B cell (primary cell): ENCODE results near the gene ZSWIM6. TPM values are rescaled to one million over a fixed set of nuclear protein-coding genes. Genes with fewer than 3 reads are reported as not detected.
A peak's percentile ranks its signal among the peaks of the same experiment; 100 is the strongest.

ENCODE experiments used
- ATAC-seq: fragments of 200-7000 bp; cut with Tn5 transposase; one replicate; pipeline ENCODE4 v1.10.0; 2021; ENCODE audit warnings: low read depth, mild to moderate bottlenecking, moderate number of reproducible peaks, moderate library complexity
- CTCF ChIA-PET: fragments of 350-600 bp; sonication (Branson Sonifier 250); formaldehyde crosslinking; loops from one replicate; lab custom pipeline; 2021; ENCODE audit warnings: antibody characterized with exemption, inconsistent platforms; lab: Charles Lee
- POLR2A ChIA-PET: fragments of 350-600 bp; sonication (Branson Sonifier 250); formaldehyde crosslinking; loops from one replicate; lab custom pipeline; 2021; ENCODE audit warnings: antibody characterized with exemption; lab: Charles Lee
- DNase-seq: peaks from one replicate; pipeline ENCODE4 v3.0.0; 2013
- H2AFZ ChIP-seq: 2 replicates; pipeline ENCODE4 v1.6.1; 2012; ENCODE audit warnings: mild to moderate bottlenecking, low read depth, low read length; ENCODE audit not compliant: insufficient read depth, poor library complexity, severe bottlenecking
- H3K27ac ChIP-seq, 2 donors: 1 replicate in 1 of 2; 2 replicates in 1 of 2; pipeline ENCODE4 v1.5.1; 2012 to 2013; ENCODE audit warnings: low read length in 2 of 2, mild to moderate bottlenecking in 2 of 2, moderate library complexity in 1 of 2
- H3K27me3 ChIP-seq, 4 experiments: fragments of 200-600 bp in 1 of 4; sonication (generic) in 1 of 4; replicated peaks in 1 of 4; 1 replicate in 2 of 4; 2 replicates in 2 of 4; pipeline versions ENCODE4 v1.6.1 to v1.7.0; 2013 to 2016; ENCODE audit warnings: low read length in 3 of 4, mild to moderate bottlenecking in 2 of 4, mixed read lengths in 1 of 4, moderate library complexity in 1 of 4; ENCODE audit not compliant: insufficient read depth in 4 of 4, control insufficient read depth in 3 of 4; ENCODE audit errors: control extremely low read depth in 1 of 4
- H3K36me3 ChIP-seq, 2 experiments: replicated peaks in 1 of 2; 1 replicate in 1 of 2; 2 replicates in 1 of 2; pipeline versions ENCODE4 v1.6.1 to v1.7.1; 2013; ENCODE audit warnings: low read length in 1 of 2; ENCODE audit not compliant: insufficient read depth in 2 of 2, control insufficient read depth in 1 of 2; ENCODE audit errors: control extremely low read depth in 1 of 2, extremely low read depth in 1 of 2
- H3K4me1 ChIP-seq, 2 donors: fragments of 200-600 bp in 1 of 2; sonication (generic) in 1 of 2; 1 replicate in 1 of 2; 2 replicates in 1 of 2; pipeline versions ENCODE4 v1.5.1 to v1.6.1; 2013 to 2017; ENCODE audit warnings: low read length in 2 of 2; ENCODE audit not compliant: control insufficient read depth in 2 of 2, insufficient read depth in 2 of 2
- H3K4me2 ChIP-seq: replicated peaks from 2 replicates; pipeline ENCODE3; 2012; ENCODE audit warnings: mild to moderate bottlenecking, low read depth, low read length; ENCODE audit not compliant: poor library complexity, severe bottlenecking
- H3K4me3 ChIP-seq, 5 experiments: fragments of 200-600 bp in 1 of 5; sonication (generic) in 1 of 5; 1 replicate in 3 of 5; 2 replicates in 2 of 5; pipeline versions ENCODE4 v1.5.1 to v1.7.0; 2011 to 2016; ENCODE audit warnings: low read length in 4 of 5, mild to moderate bottlenecking in 4 of 5, low read depth in 2 of 5, control low read depth in 1 of 5, moderate library complexity in 1 of 5; ENCODE audit not compliant: insufficient read depth in 1 of 5; ENCODE audit errors: control extremely low read depth in 1 of 5, extremely low read depth in 1 of 5
- H3K79me2 ChIP-seq: fragments of 200-600 bp; sonication (generic); one replicate; pipeline ENCODE4 v1.6.0; 2016; ENCODE audit warnings: low read length; ENCODE audit not compliant: control insufficient read depth, insufficient read depth
- H3K9ac ChIP-seq: fragments of 200-600 bp; sonication (generic); 2 replicates; pipeline ENCODE4 v1.6.1; 2017; ENCODE audit warnings: mild to moderate bottlenecking, low read length, moderate library complexity
- H3K9me3 ChIP-seq, 3 donors: one replicate each; pipeline versions ENCODE4 v1.6.1 to v1.7.1; 2013; ENCODE audit warnings: low read length in 2 of 3; ENCODE audit not compliant: control insufficient read depth in 2 of 3, insufficient read depth in 1 of 3; ENCODE audit errors: control extremely low read depth in 1 of 3
- H4K20me1 ChIP-seq: 2 replicates; pipeline ENCODE4 v1.6.0; 2012; ENCODE audit warnings: mild to moderate bottlenecking, low read length; ENCODE audit not compliant: insufficient read depth, control insufficient read depth, poor library complexity, severe bottlenecking
- H3K27ac Mint-ChIP-seq: one replicate; pipeline ENCODE4 v1.8.0; 2021; ENCODE audit warnings: mixed read lengths
- H3K27me3 Mint-ChIP-seq: one replicate; pipeline ENCODE4 v1.8.0; 2021; ENCODE audit warnings: mixed read lengths
- H3K4me1 Mint-ChIP-seq: one replicate; pipeline ENCODE4 v1.8.0; 2021; ENCODE audit warnings: mixed read lengths
- H3K4me3 Mint-ChIP-seq: one replicate; pipeline ENCODE4 v1.8.0; 2021; ENCODE audit warnings: mixed read lengths
- H3K9me3 Mint-ChIP-seq: one replicate; pipeline ENCODE4 v1.8.0; 2022; ENCODE audit warnings: mixed read lengths; ENCODE audit not compliant: insufficient read depth
- CTCF ChIP-seq: fragments of 200-600 bp; IDR thresholded peaks from one replicate; pipeline ENCODE4 v1.8.0; 2022; ENCODE audit warnings: antibody characterized with exemption, mild to moderate bottlenecking
- EZH2 ChIP-seq: IDR thresholded peaks from 2 replicates; pipeline ENCODE4 v1.6.1; 2012; ENCODE audit warnings: borderline replicate concordance, low read depth, mild to moderate bottlenecking, moderate library complexity, low read length; ENCODE audit not compliant: insufficient read depth, poor library complexity, severe bottlenecking
- WGBS: methylation state at CpG from one replicate; pipeline ENCODE4 v1.1.5; 2013; ENCODE audit warnings: missing lambda C conversion rate; ENCODE audit not compliant: insufficient coverage; 5-methylcytosine and 5-hydroxymethylcytosine counted together
- intact Hi-C: fragments of 100-400 bp; cut with micrococcal nuclease; formaldehyde crosslinking; loops from one replicate; pipeline ENCODE4 v1.10.0; 2022
- polyA plus RNA-seq: library from polyadenylated mRNA; depleted of rRNA; stranded (reverse); fragments of >200 nt; gene quantifications from 2 replicates; pipeline ENCODE4 v1.2.3, GENCODE V29; 2012
- total RNA-seq, 2 donors: library from RNA; stranded (reverse); fragments of 120-200 nt in 1 of 2; gene quantifications; 1 replicate in 1 of 2; 2 replicates in 1 of 2; pipeline versions ENCODE4 v1.2.3 to v1.2.4, GENCODE V29; 2013 to 2022

ZSWIM6 gene
- total and polyA plus RNA-seq, 2 donors (not counting 1 experiment from before 2014, with no cell fraction given) = 7.9 to 16.4 TPM

- CTCF ChIA-PET = interaction anchor here (1.2 to 3.0 kb wide), 3 partner anchors 28 to 90 kb away, joined by 3 to 18 read pairs (median 3); partner anchors contain the start of gene ZSWIM6
- WGBS = no CpG with 5 or more reads among the region's 1 CpG
- Histone ChIP-seq H3K27me3 (no peaks in the 10 kb centered on the region), H3K9me3 (no peaks in the 10 kb centered on the region), H3K9ac (no peak overlapping the region), H3K79me2 (peaks cover 53% of the 10 kb centered on the region), H2AFZ (no peak overlapping the region), H3K4me1 (peaks cover 16 to 17% of the 10 kb centered on the region in 2 donors), H3K27ac (no peak overlapping the region), H3K36me3 (no peaks in the 10 kb centered on the region), H3K4me2 (peak overlapping the region; percentile 71), H4K20me1 (peaks cover 41% of the 10 kb centered on the region), H3K4me3 (no peak overlapping the region)
- Mint-ChIP-seq H3K27ac (no peak overlapping the region), H3K9me3 (no peaks in the 10 kb centered on the region), H3K4me1 (peaks cover 40% of the 10 kb centered on the region), H3K4me3 (peak overlapping the region; percentile 40), H3K27me3 (no peaks in the 10 kb centered on the region)
- ATAC-seq (no peak), DNase-seq (no peak)
- POLR2A ChIA-PET = interaction anchor here (1.0 to 3.3 kb wide), 2 partner anchors 74 to 77 kb away, joined by 6 to 29 read pairs; partner anchors contain the start of gene ZSWIM6
- intact Hi-C loops = loop anchor here (1.0 to 5.0 kb wide), 4 partner anchors 76 to 900 kb away; partner anchors contain the start of genes ERCC8, KIF2A, NDUFAF2 and SMIM15
- no peak for TF ChIP-seq CTCF
- no peak for TF ChIP-seq EZH2
Measured at GRCh38 chr5:61407706-61408270, 75.7 kb downstream of the ZSWIM6 start.
